Measurements from ENCODE around the gene RXRG. TPM values are rescaled to one million over a fixed set of nuclear protein-coding genes. Genes with fewer than 3 reads are reported as not detected.

RXRG gene
- total RNA-seq, result not detected

DNA sequence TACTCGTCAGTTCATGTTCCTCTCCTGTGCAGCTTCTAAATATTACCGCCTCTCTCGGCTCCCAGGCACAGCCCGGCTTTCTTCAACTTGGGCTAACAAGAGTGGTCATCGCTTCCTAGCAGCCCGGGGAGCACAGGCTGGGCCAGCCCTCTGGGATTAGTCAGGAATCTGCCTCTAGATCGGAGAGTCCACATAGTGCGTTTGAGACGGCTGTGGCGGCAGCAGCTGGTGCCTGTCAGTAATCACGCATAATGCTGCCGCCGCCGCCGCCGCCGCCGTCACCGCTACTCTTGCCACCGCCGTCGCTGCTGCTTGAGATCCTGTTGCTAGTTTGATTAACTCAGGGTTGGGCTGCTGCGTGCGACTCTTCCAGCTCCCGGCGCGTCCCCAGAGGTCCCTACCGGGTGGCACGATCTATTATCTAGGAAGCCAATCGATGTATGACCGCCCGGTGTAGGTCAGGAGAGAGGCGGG, at the start of gene RXRG:
TSS of gene RXRG (minus strand) at position 230 of the 474 bp plus-strand sequence. CDS start 233 bp downstream, outside the sequence.
- no peak for DNase-seq
- no peaks in the 10 kb centered on the region for H3K9me3 Mint-ChIP-seq
- H3K27ac Mint-ChIP-seq, result no peak within 1 kb of the TSS
- CTCF ChIA-PET, result interaction anchor here (1.1 kb wide), 1 partner anchor 19 kb away, joined by 3 read pairs; no protein-coding TSS in a partner anchor
- H3K36me3 Mint-ChIP-seq (ENCODE audit: low read depth), result no peaks in the 10 kb centered on the region
- peaks cover 43% of the 10 kb centered on the region for H3K27me3 Mint-ChIP-seq
- H3K4me3 Mint-ChIP-seq, result no peak within 1 kb of the TSS
- POLR2A ChIA-PET, result no interaction called here
- H3K4me1 Mint-ChIP-seq, result peaks cover 2% of the 10 kb centered on the region

DNA sequence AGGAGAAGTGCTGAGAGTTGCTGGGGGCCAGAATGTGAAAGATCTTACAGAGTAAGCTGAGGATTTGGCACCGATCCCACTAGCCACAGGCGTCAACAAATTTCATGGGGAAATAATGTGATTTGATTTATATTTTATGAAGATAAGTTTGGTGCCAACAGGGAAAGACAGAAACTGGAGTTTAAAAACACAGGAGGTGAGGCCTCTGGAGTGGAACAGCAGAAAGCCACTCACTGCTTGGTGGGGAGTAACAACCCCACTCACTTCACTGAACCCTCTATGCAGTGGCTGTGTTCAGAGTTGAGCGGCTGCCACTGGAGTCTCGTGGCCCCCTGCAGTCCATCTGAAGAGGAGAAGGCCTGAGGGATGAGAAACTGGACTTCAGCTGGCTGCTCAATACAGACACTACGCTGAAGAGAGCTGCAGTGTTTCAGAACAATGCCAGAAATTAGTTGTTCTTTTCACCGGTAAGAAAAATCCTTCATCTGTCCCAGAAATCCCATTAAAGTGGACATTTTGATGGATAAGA, 48.0 kb upstream of the RXRG start:
- H3K27ac Mint-ChIP-seq, result no peak overlapping the region
- peaks cover 4% of the 10 kb centered on the region for H3K4me1 Mint-ChIP-seq

DNA sequence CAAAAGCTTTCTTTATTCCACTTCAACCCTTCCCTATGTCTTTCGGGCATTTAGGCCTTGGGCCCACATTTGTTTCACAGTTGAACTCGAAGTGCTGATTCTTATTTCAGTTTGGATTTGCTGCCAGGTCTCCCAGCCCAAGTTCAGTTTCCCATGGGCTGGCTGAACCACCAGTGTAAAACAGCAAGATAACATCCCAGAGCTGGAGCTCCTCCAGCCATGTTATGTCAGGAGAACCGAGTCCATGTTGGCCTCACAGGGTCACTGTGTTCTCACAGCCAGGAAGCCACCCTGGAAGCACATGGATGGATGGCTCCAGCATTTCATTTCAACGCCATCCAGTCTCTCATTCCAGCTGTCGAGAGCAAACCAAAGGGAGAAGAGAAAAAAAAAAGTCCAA, 45.2 kb upstream of the RXRG start:
- DNase-seq, result no peak
- Mint-ChIP-seq H3K27ac (no peak overlapping the region), H3K9me3 (no peaks in the 10 kb centered on the region), H3K36me3 (ENCODE audit: low read depth) (no peaks in the 10 kb centered on the region), H3K4me1 (peaks cover 9% of the 10 kb centered on the region), H3K27me3 (peaks cover 33% of the 10 kb centered on the region), H3K4me3 (no peak overlapping the region)
- ChIA-PET POLR2A (no interaction called here), CTCF (interaction anchor here (0.7 kb wide), 1 partner anchor 8 kb away, joined by 3 read pairs; no protein-coding TSS in a partner anchor)

More for the DNA sequence above, 48.0 kb upstream of the RXRG start:
- no peak overlapping the region for H3K4me3 Mint-ChIP-seq
- POLR2A ChIA-PET, result no interaction called here
- CTCF ChIA-PET, result no interaction called here
- H3K36me3 Mint-ChIP-seq (ENCODE audit: low read depth), result no peaks in the 10 kb centered on the region
- no peaks in the 10 kb centered on the region for H3K9me3 Mint-ChIP-seq
- peaks cover 27% of the 10 kb centered on the region for H3K27me3 Mint-ChIP-seq
- no peak for DNase-seq

DNA sequence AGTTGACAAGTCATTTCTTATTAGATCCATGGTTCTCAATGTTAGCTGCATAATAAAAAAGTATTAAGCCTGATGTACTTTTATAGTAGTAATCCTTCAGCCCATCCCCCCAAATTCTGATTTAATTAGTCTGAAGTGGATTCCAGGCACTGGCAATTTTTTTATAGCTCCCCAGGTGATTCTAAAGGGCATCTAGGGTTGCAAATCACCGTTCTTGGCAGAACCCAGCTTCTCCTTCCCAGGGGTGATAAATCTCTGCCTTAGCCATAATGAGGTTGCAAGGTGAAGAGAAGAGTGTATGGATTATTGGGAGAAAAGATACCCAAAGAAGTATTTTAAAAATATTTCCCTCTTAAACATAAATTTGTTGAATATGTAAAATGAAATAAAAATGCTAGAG, 43.0 kb upstream of the RXRG start:
- Mint-ChIP-seq H3K27ac (no peak overlapping the region), H3K36me3 (ENCODE audit: low read depth) (no peaks in the 10 kb centered on the region), H3K9me3 (no peaks in the 10 kb centered on the region), H3K4me1 (peaks cover 10% of the 10 kb centered on the region), H3K4me3 (no peak overlapping the region), H3K27me3 (peaks cover 18% of the 10 kb centered on the region)
- no peak for DNase-seq
- ChIA-PET CTCF (interaction anchor here (0.9 to 1.4 kb wide), 2 partner anchors 10 to 12 kb away, joined by 3 to 4 read pairs; no protein-coding TSS in a partner anchor), POLR2A (no interaction called here)

DNA sequence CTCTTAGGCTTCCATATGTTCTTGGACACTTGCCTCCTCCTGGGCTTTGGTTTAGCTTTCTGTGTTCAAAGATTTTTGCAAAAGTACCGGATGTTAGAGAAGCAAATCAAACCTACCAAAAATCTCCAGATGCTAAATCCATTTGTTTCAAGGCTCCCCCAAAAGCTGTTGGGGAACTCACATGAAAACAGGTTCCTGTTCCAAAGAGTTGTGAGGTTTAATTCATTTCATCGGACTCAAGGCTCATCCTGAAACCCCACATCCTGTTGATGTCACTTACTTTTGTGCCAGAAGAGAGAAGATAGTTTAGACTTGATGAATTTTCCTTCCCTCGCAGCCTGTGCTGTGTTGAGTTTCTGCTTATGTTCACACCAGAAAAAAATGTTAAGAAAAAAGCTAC, 41.7 kb upstream of the RXRG start:
- Mint-ChIP-seq H3K4me1 (peaks cover 21% of the 10 kb centered on the region), H3K36me3 (ENCODE audit: low read depth) (no peaks in the 10 kb centered on the region), H3K4me3 (no peak overlapping the region), H3K27me3 (peaks cover 16% of the 10 kb centered on the region), H3K27ac (no peak overlapping the region), H3K9me3 (no peaks in the 10 kb centered on the region)
- CTCF ChIA-PET, result interaction anchor here (0.7 to 1.4 kb wide), 2 partner anchors 11 to 106 kb away, joined by 3 to 4 read pairs; no protein-coding TSS in a partner anchor
- DNase-seq, result no peak
- POLR2A ChIA-PET, result no interaction called here

DNA sequence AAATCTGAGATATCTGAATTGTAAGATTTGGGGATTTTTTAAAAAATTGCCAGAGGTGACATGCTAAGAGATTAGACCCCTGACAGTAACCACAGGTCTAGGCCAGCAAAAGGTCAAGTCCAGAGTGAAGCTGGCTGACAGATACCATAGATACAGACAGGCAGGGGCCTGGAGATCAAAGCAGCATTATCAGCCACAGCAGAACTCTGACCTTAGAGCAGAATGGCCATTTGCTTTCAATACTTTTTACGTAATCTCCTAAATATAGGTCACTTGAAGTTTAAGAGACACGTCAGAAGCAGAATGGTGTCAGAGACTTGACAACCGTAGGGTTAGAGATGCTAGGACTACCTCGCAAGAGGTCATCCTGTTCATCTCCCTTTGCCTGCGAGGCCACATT, 40.8 kb upstream of the RXRG start:
- Mint-ChIP-seq H3K4me1 (peaks cover 21% of the 10 kb centered on the region), H3K36me3 (ENCODE audit: low read depth) (no peaks in the 10 kb centered on the region), H3K27me3 (peaks cover 13% of the 10 kb centered on the region), H3K27ac (no peak overlapping the region), H3K9me3 (no peaks in the 10 kb centered on the region), H3K4me3 (no peak overlapping the region)
- DNase-seq, result no peak
- CTCF ChIA-PET, result no interaction called here
- POLR2A ChIA-PET, result no interaction called here

DNA sequence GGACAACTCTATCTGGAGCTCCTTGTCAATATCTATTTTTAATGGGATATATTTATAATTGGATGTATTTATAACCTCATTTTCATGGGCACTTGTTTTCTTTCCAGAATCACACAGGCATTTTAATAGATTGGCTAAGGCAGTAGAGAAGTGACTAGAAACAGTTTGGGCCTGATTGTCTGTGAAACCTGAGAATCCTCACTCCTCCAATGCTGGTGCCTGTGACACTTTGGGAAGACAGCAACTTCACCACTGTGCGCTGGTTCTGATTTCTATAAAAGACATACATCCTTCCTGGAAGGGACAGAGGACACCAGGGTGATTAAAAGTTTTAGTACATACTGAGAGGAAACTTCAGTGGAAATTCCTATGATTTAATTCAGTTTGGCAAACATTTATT, 39.6 kb upstream of the RXRG start:
- no peak overlapping the region for H3K4me3 Mint-ChIP-seq
- H3K27ac Mint-ChIP-seq, result no peak overlapping the region
- peaks cover 21% of the 10 kb centered on the region for H3K4me1 Mint-ChIP-seq
- ChIA-PET CTCF (no interaction called here), POLR2A (no interaction called here)
- H3K36me3 Mint-ChIP-seq (ENCODE audit: low read depth), result no peaks in the 10 kb centered on the region
- H3K27me3 Mint-ChIP-seq, result peaks cover 9% of the 10 kb centered on the region
- H3K9me3 Mint-ChIP-seq, result no peaks in the 10 kb centered on the region
- DNase-seq, result no peak

DNA sequence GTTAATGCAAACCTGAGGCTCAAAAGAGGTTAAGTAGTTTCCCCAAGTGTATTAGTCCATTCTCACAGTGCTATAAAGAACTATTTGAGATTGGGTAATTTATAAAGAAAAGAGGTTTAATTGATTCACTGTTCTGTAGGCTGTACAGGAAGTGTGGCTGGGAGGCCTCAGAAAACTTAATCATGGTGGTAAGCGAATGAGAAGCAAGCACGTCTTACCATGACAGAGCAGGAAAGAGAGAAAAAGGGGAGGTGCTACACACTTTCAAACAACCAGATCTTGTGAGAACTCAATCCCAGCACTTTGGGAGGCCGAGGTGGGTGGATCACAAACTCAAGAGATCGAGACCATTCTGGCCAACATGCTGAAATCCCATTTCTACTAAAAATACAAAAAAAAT, 38.5 kb upstream of the RXRG start:
- H3K4me3 Mint-ChIP-seq, result no peak overlapping the region
- H3K27me3 Mint-ChIP-seq, result peaks cover 11% of the 10 kb centered on the region
- no peak for DNase-seq
- no peak overlapping the region for H3K27ac Mint-ChIP-seq
- POLR2A ChIA-PET, result no interaction called here
- H3K9me3 Mint-ChIP-seq, result no peaks in the 10 kb centered on the region
- no peaks in the 10 kb centered on the region for H3K36me3 Mint-ChIP-seq (ENCODE audit: low read depth)
- peaks cover 21% of the 10 kb centered on the region for H3K4me1 Mint-ChIP-seq
- CTCF ChIA-PET, result no interaction called here

DNA sequence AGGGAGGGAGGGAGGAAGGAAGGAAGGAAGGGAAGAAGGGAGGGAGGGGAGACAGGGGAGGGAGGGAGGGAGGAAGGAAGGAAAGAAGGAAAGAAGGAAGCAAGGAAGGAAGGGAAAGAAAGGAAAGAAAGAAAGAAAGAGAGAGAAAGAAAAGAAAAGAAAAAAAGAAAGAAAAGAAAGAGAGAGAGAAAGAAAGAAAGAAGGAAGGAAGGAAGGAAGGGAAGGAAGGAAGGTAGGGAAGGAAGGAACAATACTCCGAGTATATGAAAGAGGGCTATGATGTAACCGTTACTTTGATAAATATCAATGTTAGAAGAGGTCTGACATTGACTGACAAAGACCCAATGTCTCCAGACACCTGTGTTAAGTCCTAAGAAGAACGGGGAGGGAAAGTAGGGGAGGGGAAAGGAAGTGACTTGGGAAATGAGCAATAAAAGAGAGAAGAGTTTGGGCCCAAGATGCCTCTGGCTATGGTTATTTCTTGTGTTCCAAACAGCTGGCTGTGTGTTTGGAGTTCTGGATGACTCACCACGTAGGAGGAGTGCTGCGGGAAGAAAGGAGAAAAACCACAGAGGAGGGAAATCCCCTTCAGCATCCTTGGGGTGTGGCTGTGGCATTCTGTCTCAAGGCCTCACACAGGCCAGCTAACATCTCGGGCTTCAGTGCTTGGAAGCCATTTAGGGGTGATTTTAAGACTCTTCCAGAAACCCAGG, 37.0 kb upstream of the RXRG start:
- peaks cover 8% of the 10 kb centered on the region for H3K27me3 Mint-ChIP-seq
- DNase-seq, result no peak
- H3K27ac Mint-ChIP-seq, result no peak overlapping the region
- ChIA-PET CTCF (no interaction called here), POLR2A (no interaction called here)
- H3K36me3 Mint-ChIP-seq (ENCODE audit: low read depth), result no peaks in the 10 kb centered on the region
- no peaks in the 10 kb centered on the region for H3K9me3 Mint-ChIP-seq
- peaks cover 20% of the 10 kb centered on the region for H3K4me1 Mint-ChIP-seq
- no peak overlapping the region for H3K4me3 Mint-ChIP-seq

DNA sequence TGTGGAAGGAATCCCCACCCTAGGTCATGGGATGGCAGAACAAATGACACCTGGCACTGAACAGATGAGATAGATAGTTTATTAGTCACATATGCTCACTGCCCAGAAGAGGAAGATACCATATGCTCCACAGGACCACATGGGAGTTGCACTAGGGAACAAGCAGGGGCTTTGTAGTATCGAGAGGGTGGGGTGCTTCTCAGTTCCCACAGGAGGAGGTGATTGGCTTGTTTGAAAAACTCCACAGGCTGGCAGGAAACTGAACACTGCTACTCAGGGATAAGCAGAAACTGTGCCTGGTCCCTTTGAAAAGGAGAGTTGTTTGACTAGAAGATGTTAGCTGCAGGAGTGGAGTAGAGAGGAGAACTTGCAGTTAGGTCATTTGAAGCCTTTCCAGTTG, 31.9 kb upstream of the RXRG start:
- no peak overlapping the region for H3K27ac Mint-ChIP-seq
- DNase-seq, result no peak
- H3K9me3 Mint-ChIP-seq, result no peaks in the 10 kb centered on the region
- no peak overlapping the region for H3K4me3 Mint-ChIP-seq
- H3K4me1 Mint-ChIP-seq, result peaks cover under 1% of the 10 kb centered on the region
- H3K36me3 Mint-ChIP-seq (ENCODE audit: low read depth), result no peaks in the 10 kb centered on the region
- CTCF ChIA-PET, result interaction anchor here (0.7 kb wide), 1 partner anchor 11 kb away, joined by 3 read pairs; no protein-coding TSS in a partner anchor
- POLR2A ChIA-PET, result no interaction called here
- H3K27me3 Mint-ChIP-seq, result peaks cover 8% of the 10 kb centered on the region

DNA sequence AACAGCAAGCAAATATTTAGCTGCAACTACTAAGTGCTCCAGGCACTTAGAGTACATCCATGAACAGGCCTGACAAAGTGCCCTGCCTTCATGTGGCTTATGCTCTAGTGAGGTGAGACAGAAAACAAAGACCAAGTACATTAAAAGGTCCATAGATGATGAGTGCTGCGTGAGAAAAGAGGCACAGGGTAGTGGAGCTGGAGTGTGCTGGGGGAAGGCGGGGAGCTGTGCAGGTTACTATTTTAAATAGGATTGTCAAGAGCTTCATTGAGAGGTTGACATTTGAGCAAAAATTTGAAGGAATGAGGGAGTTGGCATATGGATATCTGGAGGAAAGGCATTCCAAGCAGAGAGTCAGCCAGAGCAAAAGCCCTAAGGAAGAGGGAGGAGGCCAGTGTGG, 29.3 kb upstream of the RXRG start:
- POLR2A ChIA-PET, result no interaction called here
- Mint-ChIP-seq H3K4me1 (no peaks in the 10 kb centered on the region), H3K4me3 (no peak overlapping the region), H3K27me3 (peaks cover 6% of the 10 kb centered on the region), H3K36me3 (ENCODE audit: low read depth) (no peaks in the 10 kb centered on the region), H3K27ac (no peak overlapping the region), H3K9me3 (no peaks in the 10 kb centered on the region)
- CTCF ChIA-PET, result no interaction called here
- no peak for DNase-seq

DNA sequence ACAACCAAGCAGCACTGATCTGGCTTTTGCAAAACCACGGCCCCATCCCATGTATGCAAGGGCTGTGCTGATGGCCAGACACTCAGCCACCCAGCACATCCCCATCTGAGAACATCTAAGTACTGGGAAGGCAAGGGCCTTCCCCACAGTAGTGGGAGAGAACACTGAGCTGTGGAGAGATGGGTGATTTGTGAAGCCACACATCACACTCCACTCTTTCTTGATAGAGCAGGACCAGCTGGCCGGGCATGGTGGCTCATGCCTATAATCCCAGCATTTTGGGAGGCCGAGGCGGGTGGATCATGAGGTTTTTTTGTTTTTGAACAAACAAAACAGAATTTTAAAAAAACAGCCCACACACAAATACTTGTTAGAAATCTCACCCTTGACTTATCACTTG, 28.2 kb upstream of the RXRG start:
- no peaks in the 10 kb centered on the region for H3K9me3 Mint-ChIP-seq
- no peak overlapping the region for H3K27ac Mint-ChIP-seq
- ChIA-PET POLR2A (no interaction called here), CTCF (no interaction called here)
- H3K4me1 Mint-ChIP-seq, result no peaks in the 10 kb centered on the region
- DNase-seq, result no peak
- H3K27me3 Mint-ChIP-seq, result peaks cover 5% of the 10 kb centered on the region
- no peak overlapping the region for H3K4me3 Mint-ChIP-seq
- no peaks in the 10 kb centered on the region for H3K36me3 Mint-ChIP-seq (ENCODE audit: low read depth)

DNA sequence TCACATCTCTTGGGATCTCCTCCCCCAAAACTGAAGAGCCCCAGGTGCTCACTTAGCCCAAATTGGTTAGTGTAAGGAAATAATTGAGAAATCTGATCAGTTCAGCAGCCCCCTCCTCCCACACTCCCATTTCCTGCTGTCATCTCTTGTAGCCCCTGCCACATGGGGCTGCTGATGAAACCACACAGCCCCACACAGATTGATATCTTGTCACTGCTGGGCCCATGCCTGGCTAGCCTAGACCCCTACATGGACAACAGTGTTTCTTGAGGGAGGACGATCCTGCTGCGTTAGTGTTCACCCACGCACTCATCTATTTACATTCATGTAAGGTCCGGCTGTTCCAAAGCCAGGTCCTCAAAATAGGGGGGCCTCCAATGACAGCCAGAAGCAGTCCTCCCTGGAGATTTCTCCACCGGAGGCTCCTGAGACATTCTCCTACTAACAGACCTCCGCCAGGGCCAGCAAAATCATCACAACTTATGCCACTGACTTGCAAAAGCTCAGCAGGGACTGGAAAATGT, 23.9 kb upstream of the RXRG start:
- no peak overlapping the region for H3K27ac Mint-ChIP-seq
- H3K9me3 Mint-ChIP-seq, result no peaks in the 10 kb centered on the region
- H3K36me3 Mint-ChIP-seq (ENCODE audit: low read depth), result no peaks in the 10 kb centered on the region
- H3K27me3 Mint-ChIP-seq, result peaks cover 12% of the 10 kb centered on the region
- no peak overlapping the region for H3K4me3 Mint-ChIP-seq
- no peaks in the 10 kb centered on the region for H3K4me1 Mint-ChIP-seq
- DNase-seq, result no peak
- ChIA-PET POLR2A (no interaction called here), CTCF (no interaction called here)

DNA sequence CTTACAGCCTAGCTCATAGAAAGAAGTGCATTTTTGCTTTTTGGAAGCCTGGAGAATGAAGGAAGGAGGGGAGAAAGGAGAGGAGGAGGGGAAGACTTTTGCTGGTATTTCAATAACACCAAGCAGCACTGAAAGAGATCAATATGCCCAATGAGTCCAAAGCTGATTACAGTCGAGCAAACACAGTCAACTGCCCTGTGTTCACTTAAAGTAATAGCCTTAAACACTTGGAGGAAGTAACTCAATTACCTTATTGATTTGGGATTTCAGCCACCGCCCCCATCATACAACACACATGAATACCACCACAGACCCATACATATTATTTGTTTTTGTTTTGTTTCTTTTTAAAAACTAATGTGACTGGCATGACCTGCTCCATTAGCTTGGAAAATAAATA, 23.3 kb upstream of the RXRG start:
- ChIA-PET CTCF (no interaction called here), POLR2A (no interaction called here)
- Mint-ChIP-seq H3K36me3 (ENCODE audit: low read depth) (no peaks in the 10 kb centered on the region), H3K4me3 (no peak overlapping the region), H3K4me1 (no peaks in the 10 kb centered on the region), H3K9me3 (no peaks in the 10 kb centered on the region), H3K27ac (no peak overlapping the region), H3K27me3 (peaks cover 15% of the 10 kb centered on the region)
- DNase-seq, result no peak
